ENCODE data around the gene APOL3.

DNA sequence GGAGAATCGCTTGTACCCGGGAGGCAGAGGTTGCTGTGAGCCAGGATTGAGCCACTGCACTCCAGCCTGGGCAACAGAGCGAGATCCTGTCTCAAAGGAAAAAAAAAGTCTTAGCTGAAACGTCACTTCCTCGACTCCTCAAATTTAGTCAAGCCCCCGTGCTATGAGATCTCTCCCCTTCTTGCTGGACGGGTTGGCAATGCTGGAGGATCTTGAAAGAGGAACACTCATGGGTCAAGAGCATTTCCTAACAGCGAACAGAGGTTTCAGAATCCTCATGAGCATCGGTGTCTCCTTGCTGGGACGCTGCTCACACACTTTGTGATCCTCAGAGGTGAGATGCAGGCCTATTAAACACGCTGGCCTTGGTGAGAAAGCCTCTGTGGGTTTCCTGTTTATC, 35.9 kb downstream of the APOL3 start:
- TF ChIP-seq, protein P1, sequence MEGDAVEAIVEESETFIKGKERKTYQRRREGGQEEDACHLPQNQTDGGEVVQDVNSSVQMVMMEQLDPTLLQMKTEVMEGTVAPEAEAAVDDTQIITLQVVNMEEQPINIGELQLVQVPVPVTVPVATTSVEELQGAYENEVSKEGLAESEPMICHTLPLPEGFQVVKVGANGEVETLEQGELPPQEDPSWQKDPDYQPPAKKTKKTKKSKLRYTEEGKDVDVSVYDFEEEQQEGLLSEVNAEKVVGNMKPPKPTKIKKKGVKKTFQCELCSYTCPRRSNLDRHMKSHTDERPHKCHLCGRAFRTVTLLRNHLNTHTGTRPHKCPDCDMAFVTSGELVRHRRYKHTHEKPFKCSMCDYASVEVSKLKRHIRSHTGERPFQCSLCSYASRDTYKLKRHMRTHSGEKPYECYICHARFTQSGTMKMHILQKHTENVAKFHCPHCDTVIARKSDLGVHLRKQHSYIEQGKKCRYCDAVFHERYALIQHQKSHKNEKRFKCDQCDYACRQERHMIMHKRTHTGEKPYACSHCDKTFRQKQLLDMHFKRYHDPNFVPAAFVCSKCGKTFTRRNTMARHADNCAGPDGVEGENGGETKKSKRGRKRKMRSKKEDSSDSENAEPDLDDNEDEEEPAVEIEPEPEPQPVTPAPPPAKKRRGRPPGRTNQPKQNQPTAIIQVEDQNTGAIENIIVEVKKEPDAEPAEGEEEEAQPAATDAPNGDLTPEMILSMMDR (IDR thresholded peaks at IDR 0.05; ENCODE audit: insufficient read depth, low read depth, low read length): no peak
- no peak for TF ChIP-seq EZH2 (IDR thresholded peaks at IDR 0.05; ENCODE audit: insufficient read depth, low read length)
